Mucosa of descending colon (tissue), 3 donors: ENCODE measurements around the gene MAP1LC3B2. TPM values are rescaled to one million over a fixed set of nuclear protein-coding genes. Genes with fewer than 3 reads are reported as not detected.
A peak's percentile ranks its signal among the peaks of the same experiment; 100 is the strongest.

Experiments
- ATAC-seq: fragments of 200-7000 bp; cut with Tn5 transposase; one replicate; pipeline ENCODE4 v1.9.1; 2020; ENCODE audit warnings: mild to moderate bottlenecking, moderate library complexity
- DNase-seq, 3 donors: peaks; one replicate each; pipeline ENCODE4 v3.0.0-alpha.2; 2020
- H3K36me3 ChIP-seq: fragments of 200-600 bp; one replicate; pipeline ENCODE4 v1.8.0; 2021; ENCODE audit warnings: low read depth, mild to moderate bottlenecking
- H3K4me1 ChIP-seq: fragments of 200-600 bp; one replicate; pipeline ENCODE4 v1.8.0; 2021; ENCODE audit warnings: low read depth, mild to moderate bottlenecking
- H3K4me3 ChIP-seq: fragments of 200-600 bp; one replicate; pipeline ENCODE4 v1.8.0; 2021; ENCODE audit warnings: mild to moderate bottlenecking
- H3K9me3 ChIP-seq: fragments of 200-600 bp; one replicate; pipeline ENCODE4 v1.8.0; 2021; ENCODE audit warnings: mild to moderate bottlenecking
- CTCF ChIP-seq: fragments of 200-600 bp; IDR thresholded peaks from one replicate; pipeline ENCODE4 v1.8.0; 2022; ENCODE audit warnings: antibody characterized with exemption, mild to moderate bottlenecking
- intact Hi-C, 2 donors: fragments of 100-400 bp; cut with DNase I in 1 of 2; cut with micrococcal nuclease in 1 of 2; formaldehyde crosslinking; loops; one replicate each; pipeline versions ENCODE4 v1.11.0 to v1.11.1; 2022; cut with DNase I, micrococcal nuclease
- total RNA-seq, 3 donors: library from RNA; stranded (reverse); fragmentation: NEBNext Ultra II Directional in 2 of 3; extraction: Animal tissue kit (Norgen Biotek cat#: 25700) in 2 of 3; gene quantifications; one replicate each; pipeline versions ENCODE4 v1.2.1 to v1.2.4, GENCODE V29; 2021 to 2023
- donor health status: DM: no; HTN: no; CAD: no; lungs with moderate emphysema.
- donor health status: DM: no; HTN: no; CAD: no.
- donor health status: DM: no; HTN: yes; CAD: no.

Gene MAP1LC3B2
- total RNA-seq, 3 donors from 2014 or later: 1.6 to 2.0 (median 1.7) TPM

DNA sequence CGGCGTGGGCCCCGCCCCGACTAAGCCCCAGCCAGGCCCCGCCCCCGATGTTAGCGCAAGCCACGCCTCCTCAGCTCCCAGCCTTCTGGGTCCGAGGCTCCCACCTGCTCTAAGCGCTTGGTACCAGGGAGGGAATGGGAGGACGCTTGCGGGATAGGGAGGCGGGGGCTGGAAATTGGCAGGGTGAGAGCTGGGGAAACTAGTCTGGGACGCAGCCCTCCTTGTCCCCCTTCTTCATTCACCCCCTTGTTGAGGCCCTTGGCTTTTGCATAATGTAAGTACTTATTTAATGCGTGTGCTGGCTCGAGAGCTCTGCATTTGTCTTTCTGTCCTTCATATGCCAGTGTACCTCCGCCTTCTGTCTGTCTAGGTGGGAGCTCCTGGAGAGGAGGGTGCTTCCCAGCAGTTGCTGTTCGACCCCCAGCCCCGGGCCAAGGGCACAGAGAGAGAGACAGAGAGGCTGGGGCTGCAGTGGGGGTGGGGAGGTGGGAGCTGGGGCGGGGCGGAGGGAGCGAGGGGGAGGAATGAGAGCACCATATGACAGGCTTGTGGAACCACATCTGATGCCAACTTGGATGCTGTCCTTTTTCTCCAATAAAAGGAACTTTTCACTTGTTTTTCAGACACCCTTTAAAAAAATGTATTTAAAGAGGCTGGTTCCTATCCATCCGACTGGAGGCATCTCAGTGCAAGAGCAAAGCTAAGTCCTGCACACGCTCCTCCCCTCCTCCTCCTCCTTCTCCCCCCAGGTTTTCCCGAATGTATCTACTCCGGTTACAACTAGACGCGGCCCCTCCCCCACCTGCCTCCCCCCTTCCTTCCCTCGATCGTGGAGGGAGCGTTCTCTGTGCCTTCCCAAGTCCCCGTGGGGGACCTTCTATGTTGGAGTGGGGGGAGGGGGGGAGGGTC, 25.6 kb upstream of the MAP1LC3B2 start:
- no peak for TF ChIP-seq CTCF
- peak; percentile 94 for ATAC-seq
- intact Hi-C loops: loop anchor here in 1 of 2 donors (10.0 kb wide), 1 partner anchor 61 kb away; no protein-coding TSS in a partner anchor

DNA sequence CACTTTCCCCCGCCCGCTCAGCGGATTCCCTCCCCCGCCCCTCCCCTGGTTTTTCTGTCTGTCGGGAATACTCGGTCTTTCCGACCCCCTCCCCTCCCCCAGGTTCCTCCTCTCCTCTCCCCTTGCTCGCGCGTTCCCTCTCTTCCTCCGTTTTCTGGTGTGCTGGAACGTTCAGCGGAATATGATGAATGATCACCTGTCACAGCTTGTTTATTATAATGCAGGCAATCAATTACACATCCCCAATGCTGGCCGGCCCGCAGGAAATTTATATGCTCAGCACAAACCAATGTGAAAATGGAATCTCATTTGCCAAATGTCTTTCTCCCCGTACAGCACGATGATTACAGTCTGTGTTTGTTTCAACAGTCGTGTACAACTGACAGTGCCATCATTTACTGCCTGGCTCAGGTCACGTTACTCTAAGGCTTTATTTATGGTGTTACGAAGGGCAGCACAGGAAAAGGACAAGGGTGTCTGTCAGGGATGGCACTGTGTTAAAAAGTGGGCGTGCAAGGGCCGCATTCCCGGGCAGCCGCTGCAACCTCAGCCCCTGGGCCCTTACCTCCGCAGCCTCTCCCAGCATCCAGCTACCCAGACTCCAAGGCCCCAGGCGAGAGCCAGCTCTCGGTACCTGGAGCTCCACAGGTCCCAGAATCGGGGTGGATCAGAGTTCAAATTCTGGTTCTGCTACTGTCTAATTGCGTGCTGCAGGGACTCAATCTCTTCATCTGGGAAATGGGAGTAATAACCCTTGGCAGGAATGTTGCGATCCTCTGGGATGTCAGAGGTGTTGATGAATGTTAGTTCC, 24.7 kb upstream of the MAP1LC3B2 start:
- Histone ChIP-seq H3K4me3 (no peak overlapping the region), H3K9me3 (no peaks in the 10 kb centered on the region), H3K36me3 (no peaks in the 10 kb centered on the region), H3K4me1 (peaks cover 17% of the 10 kb centered on the region)
- intact Hi-C loops: loop anchor here in 1 of 2 donors (10.0 kb wide), 1 partner anchor 60 kb away; no protein-coding TSS in a partner anchor
- TF ChIP-seq CTCF: no peak
- ATAC-seq (no peak), DNase-seq (peak in 1 of 3 donors; percentile 27)

More for the DNA sequence above, 25.6 kb upstream of the MAP1LC3B2 start:
- Histone ChIP-seq H3K9me3 (no peaks in the 10 kb centered on the region), H3K4me3 (no peak overlapping the region), H3K4me1 (peaks cover 9% of the 10 kb centered on the region), H3K36me3 (no peaks in the 10 kb centered on the region)
- peak; percentile 85 to 87 (median 87) for DNase-seq

DNA sequence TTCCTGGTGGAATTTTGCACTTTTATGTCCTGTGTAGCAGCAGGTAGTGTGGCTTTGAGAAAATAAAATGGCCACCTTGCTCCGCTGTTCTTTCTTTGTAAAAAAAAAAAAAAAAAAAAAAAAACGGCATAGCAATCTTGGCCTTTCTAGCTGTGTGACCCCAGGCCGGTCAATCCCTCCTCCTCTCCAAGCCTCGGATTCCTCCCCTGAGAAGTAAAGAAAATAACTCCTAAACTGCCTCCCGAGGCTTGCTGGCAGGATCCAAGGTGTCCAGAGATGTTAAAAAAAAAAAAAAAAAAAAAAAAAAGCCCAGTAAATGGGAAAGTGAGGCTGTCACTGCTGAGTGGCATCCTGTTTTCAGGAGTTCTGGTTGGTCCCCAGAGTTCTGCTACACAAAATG, 23.9 kb upstream of the MAP1LC3B2 start:
- TF ChIP-seq CTCF: no peak
- Histone ChIP-seq H3K36me3 (no peaks in the 10 kb centered on the region), H3K4me3 (no peak overlapping the region), H3K4me1 (peaks cover 17% of the 10 kb centered on the region), H3K9me3 (no peaks in the 10 kb centered on the region)
- intact Hi-C loops: loop anchor here in 1 of 2 donors (10.0 kb wide), 1 partner anchor 60 kb away; no protein-coding TSS in a partner anchor
- ATAC-seq: no peak
- DNase-seq: no peak

DNA sequence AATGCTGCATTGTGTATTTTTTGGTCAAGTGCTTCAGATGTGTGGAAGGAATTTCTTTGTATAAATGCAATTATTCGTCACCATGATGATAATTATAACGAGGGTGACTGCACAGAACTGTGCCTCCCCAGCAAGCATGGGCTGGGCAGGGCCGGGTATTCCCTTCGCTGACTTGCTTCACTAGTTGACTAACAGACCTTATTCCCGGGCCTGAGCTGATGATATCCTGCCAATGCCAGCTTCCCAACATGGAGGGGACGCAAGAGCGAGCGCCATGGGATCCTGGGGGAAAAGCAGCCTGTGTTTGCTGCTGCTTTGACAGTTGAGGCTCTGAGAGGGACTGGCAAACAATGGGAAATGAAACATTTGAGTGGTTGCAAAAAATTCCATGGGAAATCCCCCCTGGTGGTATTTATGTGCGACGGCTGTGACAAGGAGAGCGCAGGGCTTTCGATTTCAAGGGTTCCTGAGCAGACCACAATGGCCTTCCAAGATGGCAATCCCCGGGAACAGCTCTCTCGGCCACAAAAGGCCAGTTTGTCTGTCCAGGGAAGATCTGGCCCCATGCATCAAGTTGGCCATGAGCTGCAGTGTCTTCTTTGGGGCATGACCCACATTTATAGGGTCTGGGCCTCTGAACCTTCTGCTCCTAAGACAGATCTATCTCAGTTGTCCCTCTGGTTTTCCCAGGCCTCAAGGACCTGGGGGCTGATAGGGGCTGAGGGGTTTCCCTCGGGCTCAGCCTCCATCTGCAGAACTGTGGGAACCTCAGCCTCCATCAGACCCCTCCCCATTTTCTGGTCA, 21.9 kb upstream of the MAP1LC3B2 start:
- intact Hi-C loops: loop anchor here in 1 of 2 donors (10.0 kb wide), 1 partner anchor 57 kb away; no protein-coding TSS in a partner anchor
- ATAC-seq: no peak
- peaks cover 17% of the 10 kb centered on the region for H3K4me1 ChIP-seq
- H3K36me3 ChIP-seq: no peaks in the 10 kb centered on the region
- H3K9me3 ChIP-seq: no peaks in the 10 kb centered on the region
- H3K4me3 ChIP-seq: no peak overlapping the region
- DNase-seq: no peak
- no peak for TF ChIP-seq CTCF

GRCh38 chr12:116538076-116538591, 21.0 kb upstream of the MAP1LC3B2 start:
- intact Hi-C loops: loop anchor here in 1 of 2 donors (10.0 kb wide), 1 partner anchor 57 kb away; no protein-coding TSS in a partner anchor
- DNase-seq (no peak), ATAC-seq (peak; percentile 69)
- no peaks in the 10 kb centered on the region for H3K9me3 ChIP-seq
- H3K4me1 ChIP-seq: peaks cover 12% of the 10 kb centered on the region
- TF ChIP-seq CTCF: no peak
- H3K4me3 ChIP-seq: no peak overlapping the region
- no peaks in the 10 kb centered on the region for H3K36me3 ChIP-seq
